DMS153 (cell line): ENCODE measurements around the gene CCNK.

Source experiments
- DNase-seq: peaks from one replicate; lab custom pipeline; 2025; lab: John Stamatoyannopoulos, UW

Gene CCNK

DNA sequence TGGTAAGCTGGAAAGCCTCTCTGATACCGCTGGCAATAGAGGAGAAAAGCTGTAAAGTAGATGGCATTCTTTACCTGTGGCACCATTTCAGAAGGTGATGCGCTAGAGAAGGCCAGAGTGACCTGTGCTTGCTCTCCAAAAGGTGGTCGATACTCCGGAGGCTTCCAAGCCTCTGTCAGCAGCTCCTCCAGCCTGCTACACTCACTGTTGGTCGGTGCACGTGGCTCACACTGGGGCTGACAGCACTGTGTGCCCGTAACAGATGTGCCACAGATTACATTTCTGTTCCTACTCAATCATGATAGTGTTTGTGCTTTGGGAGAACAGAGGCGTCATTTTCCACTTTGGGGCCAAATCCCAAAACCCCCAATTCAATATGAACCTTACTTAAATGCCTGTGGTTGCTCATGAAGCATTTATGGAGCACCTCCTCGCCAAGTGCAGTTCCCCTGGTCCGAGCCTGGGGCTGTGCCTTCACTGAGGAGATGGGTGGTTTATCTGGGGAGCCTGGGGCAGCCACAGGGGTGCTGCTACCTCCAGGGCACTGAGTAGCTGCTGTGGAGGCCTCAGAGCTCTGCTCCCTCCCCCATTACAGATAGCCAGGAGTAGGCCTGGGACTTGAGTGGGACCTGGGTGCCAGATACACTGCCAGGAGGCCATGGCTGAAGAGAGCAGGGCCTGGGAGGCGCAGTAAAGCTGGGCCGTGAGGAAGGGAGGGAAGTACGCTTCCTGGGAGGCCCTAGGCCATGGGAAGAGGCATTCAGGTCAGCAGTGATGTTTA, 26.8 kb downstream of the CCNK start:
- DNase-seq = no peak

DNA sequence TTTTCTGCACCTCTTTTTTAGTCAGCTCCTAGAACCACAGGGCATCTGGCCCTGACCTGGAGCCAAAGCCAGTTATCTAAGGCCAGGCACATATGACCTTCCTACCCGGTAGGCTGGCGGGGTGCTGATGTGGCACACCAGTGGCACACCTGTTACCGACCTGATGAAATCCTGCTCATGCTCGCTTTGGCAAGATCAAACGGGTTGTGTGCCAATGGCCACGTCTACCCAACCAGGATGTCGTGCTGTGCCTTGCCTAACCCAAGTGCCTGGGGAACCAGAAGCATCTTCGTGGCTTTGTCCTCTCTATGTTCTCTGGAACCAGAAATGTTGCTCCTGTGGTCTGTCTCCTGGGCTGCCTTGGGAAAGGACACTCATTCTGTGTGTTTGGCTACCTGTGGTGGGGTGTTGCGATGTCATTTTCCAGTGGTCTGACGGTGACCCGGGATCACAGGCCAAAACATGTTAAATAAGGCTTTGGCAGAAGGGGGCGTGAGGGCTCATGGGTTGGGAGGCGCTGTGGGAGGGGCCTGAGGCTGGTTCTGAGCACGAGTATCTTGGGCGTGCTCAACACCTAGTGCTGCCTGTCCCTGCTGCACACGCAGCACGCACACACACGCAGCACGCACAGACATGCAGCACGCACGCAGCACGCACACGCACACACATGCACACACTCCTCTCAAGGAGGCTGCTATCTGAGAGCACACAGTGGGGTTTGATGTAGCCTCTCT, 27.9 kb downstream of the CCNK start:
- no peak for DNase-seq

DNA sequence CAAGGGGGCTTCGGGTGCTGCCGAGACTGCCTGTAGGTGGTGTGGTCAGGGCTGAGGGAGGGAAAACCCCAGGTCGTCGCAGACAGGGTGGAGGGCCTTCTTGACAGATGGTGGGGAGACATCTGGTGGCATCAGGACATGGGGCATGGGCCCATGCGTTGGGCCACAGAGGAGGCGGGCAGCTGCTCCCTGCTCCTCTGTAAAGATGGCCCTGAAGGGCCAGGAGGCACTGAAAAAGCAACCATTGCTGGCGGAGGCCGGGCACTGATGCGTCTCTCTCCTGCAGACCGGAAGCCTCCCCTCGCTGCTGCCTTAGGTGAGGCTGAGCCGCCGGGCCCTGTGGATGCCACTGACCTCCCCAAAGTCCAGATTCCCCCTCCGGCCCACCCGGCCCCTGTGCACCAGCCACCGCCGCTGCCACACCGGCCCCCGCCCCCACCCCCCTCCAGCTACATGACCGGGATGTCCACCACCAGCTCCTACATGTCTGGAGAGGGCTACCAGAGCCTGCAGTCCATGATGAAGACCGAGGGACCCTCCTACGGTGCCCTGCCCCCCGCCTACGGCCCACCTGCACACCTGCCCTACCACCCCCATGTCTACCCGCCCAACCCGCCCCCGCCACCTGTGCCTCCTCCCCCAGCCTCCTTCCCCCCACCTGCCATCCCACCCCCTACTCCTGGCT, 28.8 kb downstream of the CCNK start:
- no peak for DNase-seq

DNA sequence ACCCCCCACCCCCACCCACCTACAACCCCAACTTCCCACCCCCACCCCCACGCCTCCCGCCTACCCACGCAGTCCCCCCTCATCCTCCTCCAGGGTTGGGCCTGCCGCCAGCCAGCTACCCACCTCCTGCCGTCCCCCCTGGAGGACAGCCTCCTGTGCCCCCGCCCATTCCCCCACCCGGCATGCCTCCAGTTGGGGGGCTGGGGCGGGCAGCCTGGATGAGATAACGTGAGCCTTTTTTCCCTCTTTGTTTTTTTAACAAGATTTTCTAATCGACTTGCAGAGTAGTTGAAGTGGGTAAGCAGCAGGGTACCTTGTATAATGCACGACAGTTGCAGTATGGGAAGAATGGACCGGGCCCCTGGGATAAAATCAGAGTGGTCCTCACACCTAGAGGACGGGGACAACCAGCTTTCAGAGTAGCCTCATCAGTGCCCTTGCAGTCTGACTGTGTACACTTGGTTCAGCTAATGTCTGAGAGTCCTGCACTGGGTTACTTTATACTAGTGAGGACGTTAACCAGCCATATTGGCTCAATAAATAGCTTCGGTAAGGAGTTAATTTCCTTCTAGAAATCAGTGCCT, 29.4 kb downstream of the CCNK start:
- no peak for DNase-seq

DNA sequence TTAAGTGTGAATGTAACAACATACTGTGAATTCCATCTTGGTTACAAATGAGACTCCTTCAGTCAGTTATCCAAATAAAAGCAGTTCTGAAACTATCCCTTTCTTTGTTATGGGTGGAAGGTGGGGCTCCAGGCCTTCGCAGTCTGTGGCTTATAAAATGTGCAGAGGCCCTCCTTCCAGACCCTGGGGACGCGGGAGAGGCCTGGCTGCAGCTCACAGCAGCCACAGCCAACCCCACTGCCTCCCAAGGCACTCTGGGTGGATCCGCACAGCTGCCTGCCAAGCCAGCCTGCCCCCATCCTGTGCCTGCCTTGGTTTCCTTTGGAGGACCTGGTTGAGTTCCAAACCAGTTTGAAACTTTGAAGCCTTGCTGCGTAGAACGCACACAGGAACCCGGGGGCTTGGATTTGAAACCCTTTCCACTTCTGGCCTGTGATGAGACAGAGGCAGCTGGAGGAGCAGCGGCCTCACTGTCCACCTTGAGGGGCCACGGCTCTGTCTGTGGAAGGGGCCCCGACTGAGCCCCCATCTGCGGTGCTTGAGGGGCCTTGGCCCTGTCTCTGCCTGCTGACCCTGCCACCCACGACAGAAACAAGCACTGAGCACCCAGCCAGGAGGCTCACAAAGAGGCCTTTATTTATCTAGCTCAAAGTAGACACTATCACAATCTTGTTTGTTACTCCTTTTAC, 30.4 kb downstream of the CCNK start:
- no peak for DNase-seq

DNA sequence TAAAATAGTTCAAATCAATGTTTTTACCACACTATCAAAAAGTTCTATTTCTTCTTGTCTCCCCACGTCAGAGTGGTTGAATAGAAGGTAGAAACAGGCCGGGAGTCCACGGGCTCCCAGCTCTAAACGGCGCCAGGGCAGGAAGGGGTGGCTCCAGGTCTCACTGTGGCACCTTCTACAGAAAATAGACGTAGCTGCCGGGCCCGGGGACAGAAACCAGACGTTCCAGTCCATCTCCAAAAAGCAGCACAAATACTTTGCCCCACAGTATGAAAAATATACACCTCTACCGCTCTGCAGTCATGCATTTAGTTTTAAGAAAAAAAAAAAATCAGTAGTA, 30.9 kb downstream of the CCNK start:
- DNase-seq = no peak

DNA sequence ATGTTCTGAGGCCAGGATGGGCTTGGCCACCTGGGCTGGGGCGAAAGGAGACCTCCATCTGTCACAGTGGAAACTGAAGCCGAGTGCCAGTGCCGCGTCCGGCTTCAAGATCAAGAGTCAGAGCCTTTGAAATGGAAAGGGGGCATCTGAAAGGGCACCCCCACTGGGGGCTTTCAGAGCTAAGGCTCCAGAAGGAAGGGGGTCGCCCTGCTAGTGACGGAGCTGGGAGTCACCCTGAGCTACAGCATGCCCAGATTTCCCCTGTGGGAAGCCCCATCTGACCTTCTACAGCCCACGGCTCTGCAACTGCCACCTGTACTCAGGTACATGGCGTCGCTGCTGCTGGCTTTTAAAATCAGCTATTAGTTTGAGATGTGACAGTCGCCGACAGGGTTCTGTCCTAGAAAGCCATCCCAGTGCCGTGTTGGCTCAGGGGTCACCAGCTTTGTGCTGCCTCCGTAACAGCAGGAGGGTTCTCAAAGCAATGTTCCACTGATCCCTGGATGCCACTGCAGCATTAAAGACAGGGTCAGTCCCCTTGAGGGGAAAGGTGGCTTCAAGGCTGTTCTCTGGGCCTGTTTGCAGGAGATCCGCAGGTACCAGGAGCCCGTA, 31.5 kb downstream of the CCNK start:
- no peak for DNase-seq

DNA sequence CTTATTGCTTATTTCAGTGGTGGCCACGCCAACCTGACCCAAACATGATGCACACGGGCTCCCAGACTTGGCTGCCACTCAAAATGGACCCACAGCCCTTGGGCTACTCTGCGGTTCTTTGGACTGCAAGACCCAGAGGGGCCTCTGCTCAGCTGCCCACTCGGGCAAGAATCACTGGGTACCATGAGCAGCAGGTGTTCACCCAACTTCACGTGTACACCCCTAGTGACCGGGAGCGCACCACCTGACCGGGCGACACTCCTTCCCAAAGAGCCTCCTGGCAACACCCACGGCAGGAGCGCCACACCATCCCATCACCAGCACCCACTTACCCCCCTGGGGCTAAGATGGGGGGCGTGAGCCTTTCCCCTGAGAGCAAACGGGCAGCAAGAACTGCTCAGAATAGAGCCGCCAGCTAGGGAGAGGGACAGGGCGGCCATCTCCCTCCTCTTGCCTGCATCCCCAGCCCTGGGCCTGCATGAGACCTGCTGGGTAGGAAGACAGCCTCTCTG, 32.0 kb downstream of the CCNK start:
- no peak for DNase-seq

DNA sequence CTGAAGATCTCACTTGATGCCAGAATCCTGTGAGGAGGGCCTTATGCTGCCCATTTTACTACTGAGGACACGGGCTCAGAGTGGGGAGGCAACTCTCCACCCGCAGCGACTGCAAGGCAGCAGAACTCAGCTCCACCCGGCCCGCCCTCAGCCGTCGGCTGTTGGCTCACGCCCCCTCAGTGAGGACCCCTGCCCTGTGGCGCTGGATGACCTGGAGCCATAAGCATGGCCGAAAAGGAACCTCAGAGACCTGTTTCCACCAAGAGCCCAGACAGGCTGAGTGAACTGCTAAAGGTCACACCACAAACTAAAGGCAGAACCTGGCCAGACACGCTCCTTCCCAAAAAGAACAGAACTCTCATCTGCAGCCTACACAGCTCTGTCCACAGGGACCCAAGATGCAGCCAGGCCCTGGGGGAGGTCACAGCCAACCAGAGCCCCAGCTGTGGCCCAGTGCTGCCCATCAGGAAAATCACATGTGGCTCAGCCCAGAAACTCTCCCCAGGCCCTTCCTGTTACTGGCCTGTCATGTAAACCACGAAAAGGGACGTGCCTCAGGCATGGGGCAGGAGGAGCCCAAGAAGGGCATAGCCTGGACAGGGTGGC, 32.8 kb downstream of the CCNK start:
- no peak for DNase-seq

DNA sequence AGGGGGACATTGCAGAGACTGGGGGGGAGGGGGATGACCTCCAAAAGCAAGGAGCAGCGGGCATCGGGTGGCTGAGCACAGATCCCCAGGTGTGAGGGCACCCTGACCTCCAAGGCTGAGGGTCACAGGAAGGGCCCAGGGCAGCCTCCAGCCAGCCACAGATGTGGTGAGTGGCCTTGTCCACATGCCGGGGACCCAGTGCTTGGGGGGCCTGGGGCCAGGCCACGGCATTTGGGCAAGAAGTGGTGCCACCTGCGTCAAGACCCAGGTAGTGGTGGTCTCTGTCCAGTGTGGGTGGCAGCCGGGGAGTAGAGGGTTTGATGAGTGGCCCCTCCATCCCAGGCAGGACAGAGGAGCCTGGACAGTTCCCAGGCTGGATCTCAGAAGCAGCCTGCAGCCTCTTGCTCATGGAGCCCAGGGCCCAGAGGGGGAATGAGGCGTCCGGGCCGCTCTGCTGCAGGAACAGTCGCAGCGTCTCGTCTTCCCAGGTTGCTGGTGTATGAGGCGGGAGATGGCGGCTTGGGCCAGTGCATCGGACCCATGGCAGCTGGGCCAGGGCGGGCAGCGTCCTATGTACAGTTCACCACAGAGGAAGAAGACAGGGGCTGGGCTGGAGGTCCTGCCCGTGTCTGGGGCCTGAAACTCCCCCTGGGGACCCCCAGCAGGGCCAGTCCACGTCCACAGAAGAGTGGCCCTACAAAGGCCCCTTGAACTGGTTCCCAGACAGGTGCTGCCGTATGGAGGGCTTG, 33.5 kb downstream of the CCNK start:
- DNase-seq = no peak

DNA sequence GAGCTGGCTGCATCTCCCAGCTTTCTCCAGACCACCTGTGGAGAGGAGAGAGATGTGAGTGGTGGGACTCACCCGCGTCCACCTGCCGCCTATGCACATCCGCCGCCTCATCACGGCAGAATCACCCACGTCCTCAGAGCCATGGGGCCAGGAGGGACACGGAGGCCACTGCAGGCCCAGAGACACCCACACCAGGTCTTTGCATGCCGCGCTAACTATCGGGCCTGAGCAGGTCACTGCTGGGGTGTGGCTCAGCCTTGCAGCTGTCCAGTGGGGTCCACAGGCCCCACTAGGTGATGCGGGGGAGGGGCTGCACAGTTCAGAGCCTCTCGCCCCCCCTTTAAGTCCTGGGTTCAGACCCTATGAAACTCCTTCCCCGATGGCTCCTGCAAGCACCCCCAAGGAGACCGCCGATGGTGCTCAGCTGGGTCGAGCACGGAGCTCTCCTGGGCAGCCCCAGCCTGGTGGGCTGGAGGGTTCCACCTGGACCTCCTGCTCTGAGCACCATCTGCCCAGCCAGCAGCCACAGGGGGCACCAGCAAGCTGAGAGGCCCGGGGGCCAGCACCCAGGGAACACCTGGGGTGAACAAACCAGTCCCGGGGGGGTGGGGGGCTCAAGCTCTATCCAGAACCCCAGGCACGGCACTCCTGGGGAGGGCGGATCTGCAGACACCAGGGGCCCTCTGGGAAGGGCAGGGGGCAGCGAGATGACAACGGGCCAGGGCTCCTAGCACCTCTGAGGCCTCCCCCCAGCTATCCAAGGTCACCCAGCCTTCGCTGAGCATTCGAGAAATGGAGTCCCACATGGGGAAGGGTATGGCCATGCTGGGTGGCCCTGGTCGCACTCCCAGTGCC, 34.3 kb downstream of the CCNK start:
- no peak for DNase-seq

DNA sequence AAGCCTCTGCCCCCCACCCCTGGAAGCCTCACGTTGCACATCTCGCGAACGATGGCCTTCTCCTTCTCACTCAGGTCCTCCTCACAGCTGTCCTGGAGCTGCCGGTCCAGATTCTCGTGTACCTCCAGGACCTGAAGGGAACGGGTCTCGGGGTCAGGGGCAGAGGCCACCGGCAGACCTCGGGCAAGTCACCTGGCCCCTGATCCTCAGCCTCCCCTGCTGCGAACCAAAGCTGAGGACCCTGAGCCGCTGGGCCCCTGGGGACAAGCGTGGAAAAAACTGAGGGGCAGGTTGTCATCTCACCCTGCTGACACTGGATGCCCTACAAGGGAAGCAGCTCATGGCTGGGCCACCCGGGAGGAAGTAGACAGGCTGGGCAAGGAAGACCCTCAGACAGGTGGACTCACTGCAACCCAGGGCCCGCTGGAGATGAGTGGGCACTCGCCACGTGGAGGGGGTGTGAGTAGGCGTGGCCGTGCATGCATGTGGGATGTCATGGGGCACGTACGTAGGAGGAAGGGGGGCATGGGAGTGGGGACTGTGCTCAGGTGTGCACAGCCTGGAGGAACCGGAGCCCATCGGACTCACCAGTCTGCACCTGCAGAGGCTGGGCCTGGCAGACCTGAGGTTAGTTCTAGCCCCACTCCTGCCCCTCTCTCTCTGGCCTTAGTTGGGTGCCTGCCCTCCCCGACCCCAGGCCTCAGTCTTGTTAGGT, 35.1 kb downstream of the CCNK start:
- DNase-seq = no peak

DNA sequence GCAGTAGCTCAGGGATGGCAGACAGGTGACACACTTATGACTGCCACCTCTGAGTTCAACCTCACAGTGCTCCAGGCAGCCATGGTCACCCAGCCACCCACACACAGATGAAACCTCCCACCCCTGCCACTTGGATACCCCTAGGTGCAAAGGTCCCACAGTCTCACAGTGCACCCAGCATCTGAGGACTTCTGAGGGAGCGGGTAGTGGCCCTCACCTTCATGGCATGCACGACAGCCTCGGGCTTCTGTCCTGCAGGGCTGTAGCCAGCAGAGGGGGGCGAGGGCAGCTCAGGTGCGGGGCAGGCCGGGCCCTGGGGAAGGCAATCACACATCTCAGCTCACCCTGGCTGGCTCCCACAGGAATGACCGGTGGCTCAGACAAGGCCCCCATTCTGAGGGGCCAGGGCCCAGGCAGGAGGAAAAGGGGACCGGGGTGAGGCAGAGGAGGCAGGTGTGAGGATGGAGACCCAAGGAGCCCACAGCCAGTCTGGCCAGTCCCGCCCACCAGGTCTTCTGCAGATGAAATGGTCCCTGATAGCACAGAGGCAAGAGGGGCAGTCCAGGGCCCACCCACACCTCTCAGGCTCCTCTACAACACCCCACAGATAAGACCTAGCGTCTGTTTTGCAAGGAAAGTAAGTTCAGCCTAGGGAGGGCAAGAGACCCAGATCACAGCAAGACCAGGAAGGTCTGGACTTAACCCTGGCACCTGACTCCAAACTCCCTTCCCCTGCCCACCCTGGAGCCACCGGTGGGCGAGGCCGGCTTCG, 35.8 kb downstream of the CCNK start:
- no peak for DNase-seq

DNA sequence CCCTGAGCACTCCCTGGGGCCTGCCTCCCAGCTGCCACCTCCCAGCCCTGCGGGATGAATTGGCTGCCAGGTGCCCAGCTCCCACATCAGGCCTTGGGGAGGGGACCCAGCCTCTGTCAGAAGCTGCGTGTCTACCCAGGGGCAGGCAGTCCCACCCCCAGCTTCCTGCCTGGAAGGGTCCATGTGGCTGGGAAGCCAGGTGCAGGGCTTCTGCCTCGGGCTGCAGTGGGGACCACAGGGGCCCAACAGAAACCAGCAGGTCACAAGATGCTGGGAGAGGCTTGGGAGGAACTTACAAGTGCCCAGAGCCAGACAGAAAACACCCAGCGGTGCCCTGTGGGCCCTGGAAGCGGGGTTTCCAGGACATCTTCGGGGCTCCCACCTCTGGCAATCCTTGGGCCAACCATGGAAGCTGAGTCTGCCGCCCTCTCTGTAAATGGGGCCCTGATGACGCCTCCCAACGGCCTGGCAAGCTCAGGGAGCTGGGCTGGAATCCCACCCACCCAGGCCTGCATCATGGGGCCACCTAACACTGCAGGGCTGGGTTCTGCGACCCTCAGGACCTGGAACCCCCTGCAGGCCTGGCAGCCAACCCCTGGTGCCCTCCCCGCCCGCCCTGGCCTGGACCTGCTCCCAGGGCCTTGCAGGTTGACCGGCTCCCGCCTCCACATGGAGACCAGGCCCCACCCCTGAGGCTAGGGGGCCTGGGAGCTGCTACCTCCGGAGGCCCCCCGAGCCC, 36.6 kb downstream of the CCNK start:
- DNase-seq = no peak

DNA sequence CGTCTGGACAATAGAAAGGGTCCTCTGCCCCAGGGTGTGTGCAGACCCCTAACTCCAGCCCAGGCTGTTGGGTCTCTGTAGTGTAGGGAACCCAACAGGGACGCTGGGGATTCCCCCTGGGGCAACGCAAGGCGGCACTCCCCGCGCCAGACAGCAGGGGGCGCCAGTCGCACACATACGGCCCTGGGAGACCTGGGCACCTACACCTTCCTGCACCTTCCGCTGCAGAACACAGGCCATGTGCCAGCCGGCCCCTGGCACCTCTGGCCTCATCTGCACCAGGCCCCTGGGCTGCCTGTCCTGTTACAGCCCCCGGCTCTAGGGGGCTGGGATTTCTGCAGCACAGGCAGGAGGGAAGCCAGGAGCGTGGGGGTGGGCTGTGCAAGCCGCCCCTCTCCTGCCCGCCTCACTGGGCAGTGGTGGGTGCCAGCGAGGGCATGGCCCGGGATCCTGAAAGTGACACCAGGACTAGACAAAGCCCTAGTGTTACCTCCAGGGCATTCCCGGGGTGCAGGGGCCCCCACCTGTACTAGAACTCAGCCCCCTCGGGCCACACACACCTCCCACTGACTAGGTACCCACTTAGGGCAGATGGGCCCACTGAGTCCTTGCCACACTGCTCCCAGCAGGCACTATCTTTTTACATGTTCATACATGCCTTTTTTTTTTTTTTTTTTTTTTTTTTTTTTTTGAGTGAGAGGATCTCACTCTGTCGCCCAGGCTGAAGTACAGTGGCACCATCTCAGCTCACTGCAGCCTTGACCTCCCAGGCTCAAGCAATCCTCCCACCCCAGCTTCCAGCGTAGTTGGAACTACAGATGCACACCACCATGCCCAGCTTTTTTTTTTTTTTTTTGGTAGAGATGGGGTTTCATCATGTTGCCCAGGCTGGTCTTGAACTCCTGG, 37.5 kb downstream of the CCNK start:
- peak; percentile 3 for DNase-seq

DNA sequence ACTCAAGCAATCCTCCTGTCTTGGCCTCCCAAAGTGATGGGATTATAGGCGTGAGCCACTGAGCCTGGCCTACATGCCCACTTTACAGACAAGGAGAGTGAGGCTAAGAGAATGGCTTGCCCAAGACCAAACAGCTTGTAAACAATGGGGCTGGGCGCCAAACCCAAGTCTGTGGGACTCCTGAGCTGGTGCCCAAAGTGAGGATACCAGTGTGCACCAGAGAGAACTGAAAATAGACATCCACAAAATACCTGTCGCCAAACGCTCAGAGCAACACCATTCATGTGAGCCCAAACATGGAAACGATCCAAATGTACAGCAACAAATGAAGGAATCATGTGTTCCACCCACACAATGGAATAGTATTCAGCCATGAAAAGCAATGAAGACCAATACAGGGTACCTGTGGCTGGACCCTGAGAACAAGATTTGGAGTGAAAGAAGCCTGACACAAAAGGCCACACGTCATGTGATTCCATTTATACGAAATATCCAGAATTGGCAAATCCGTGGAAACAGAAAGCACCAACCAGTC, 38.2 kb downstream of the CCNK start:
- DNase-seq = no peak
